Lower lobe of right lung (tissue), 2 donors: ENCODE data around the gene RAB18. TPM values are rescaled to one million over a fixed set of nuclear protein-coding genes. Genes with fewer than 3 reads are reported as not detected.

Source experiments
- ATAC-seq, 2 donors: fragments of 200-7000 bp; cut with Tn5 transposase; one replicate each; pipeline ENCODE4 v1.9.1; 2020 to 2022; ENCODE audit warnings: mild to moderate bottlenecking in 2 of 2, moderate library complexity in 2 of 2
- DNase-seq: peaks from one replicate; pipeline ENCODE4 v3.0.0-alpha.2; 2020
- H3K27ac ChIP-seq: fragments of 200-600 bp; one replicate; pipeline ENCODE4 v1.8.0; 2022
- H3K27me3 ChIP-seq: fragments of 200-600 bp; one replicate; pipeline ENCODE4 v1.8.0; 2022; ENCODE audit warnings: low read depth
- H3K36me3 ChIP-seq: fragments of 200-600 bp; one replicate; pipeline ENCODE4 v1.8.0; 2022; ENCODE audit warnings: mild to moderate bottlenecking
- H3K4me1 ChIP-seq: fragments of 200-600 bp; one replicate; pipeline ENCODE4 v1.8.0; 2022
- H3K4me3 ChIP-seq: fragments of 200-600 bp; one replicate; pipeline ENCODE4 v1.8.0; 2022; ENCODE audit warnings: mild to moderate bottlenecking
- H3K9me3 ChIP-seq: fragments of 200-600 bp; one replicate; pipeline ENCODE4 v1.8.0; 2022
- CTCF ChIP-seq: fragments of 200-600 bp; IDR thresholded peaks from one replicate; pipeline ENCODE4 v1.8.0; 2022; ENCODE audit warnings: antibody characterized with exemption, mild to moderate bottlenecking
- intact Hi-C: fragments of 100-400 bp; cut with DNase I; formaldehyde crosslinking; loops from one replicate; pipeline ENCODE4 v1.11.0; 2022
- total RNA-seq: library from RNA; stranded (reverse); fragmentation: NEBNext Ultra II Directional; extraction: Animal tissue kit (Norgen Biotek cat#: 25700); gene quantifications from one replicate; pipeline ENCODE4 v1.2.1, GENCODE V29; 2021
- donor health status: DM: no; HTN: yes; CAD: no; lungs with severe emphysema.

RAB18 gene
- total RNA-seq, 1 donor from 2014 or later = 97.2 TPM

GRCh38 chr10:27530477-27530876 is 26.4 kb downstream of the RAB18 start:
- H3K4me3 ChIP-seq = no peak overlapping the region
- peaks cover 18% of the 10 kb centered on the region for H3K4me1 ChIP-seq
- H3K27ac ChIP-seq = no peak overlapping the region
- DNase-seq = no peak
- ATAC-seq = no peak
- no peaks in the 10 kb centered on the region for H3K9me3 ChIP-seq
- H3K36me3 ChIP-seq = peaks cover 14% of the 10 kb centered on the region
- intact Hi-C loops = no loop called here
- no peak for TF ChIP-seq CTCF
- H3K27me3 ChIP-seq = no peaks in the 10 kb centered on the region

- TF ChIP-seq CTCF = no peak
- Histone ChIP-seq H3K27ac (no peak overlapping the region), H3K27me3 (no peaks in the 10 kb centered on the region), H3K4me3 (no peak overlapping the region), H3K36me3 (peaks cover 14% of the 10 kb centered on the region), H3K9me3 (no peaks in the 10 kb centered on the region), H3K4me1 (peaks cover 9% of the 10 kb centered on the region)
- ATAC-seq (no peak), DNase-seq (no peak)
- intact Hi-C loops = no loop called here
Measured at GRCh38 chr10:27531336-27531847, 27.3 kb downstream of the RAB18 start.

- no peak for ATAC-seq
- H3K36me3 ChIP-seq = peaks cover 39% of the 10 kb centered on the region
- no peak for DNase-seq
Measured at GRCh38 chr10:27534161-27534700, 30.1 kb downstream of the RAB18 start.

GRCh38 chr10:27535317-27535716 is 31.2 kb downstream of the RAB18 start:
- no peak overlapping the region for H3K4me3 ChIP-seq
- intact Hi-C loops = no loop called here
- no peaks in the 10 kb centered on the region for H3K4me1 ChIP-seq
- DNase-seq (no peak), ATAC-seq (no peak)
- no peak for TF ChIP-seq CTCF
- no peaks in the 10 kb centered on the region for H3K9me3 ChIP-seq
- peaks cover 46% of the 10 kb centered on the region for H3K36me3 ChIP-seq
- no peaks in the 10 kb centered on the region for H3K27me3 ChIP-seq
- H3K27ac ChIP-seq = no peak overlapping the region

More at GRCh38 chr10:27534161-27534700, 30.1 kb downstream of the RAB18 start:
- Histone ChIP-seq H3K9me3 (no peaks in the 10 kb centered on the region), H3K4me3 (no peak overlapping the region), H3K27ac (no peak overlapping the region), H3K27me3 (no peaks in the 10 kb centered on the region), H3K4me1 (peaks cover 8% of the 10 kb centered on the region)
- no peak for TF ChIP-seq CTCF
- intact Hi-C loops = no loop called here

- H3K4me1 ChIP-seq = no peaks in the 10 kb centered on the region
- no peaks in the 10 kb centered on the region for H3K27me3 ChIP-seq
- no peak for ATAC-seq
- no peak overlapping the region for H3K27ac ChIP-seq
- TF ChIP-seq CTCF = no peak
- H3K4me3 ChIP-seq = no peak overlapping the region
- intact Hi-C loops = no loop called here
- peaks cover 46% of the 10 kb centered on the region for H3K36me3 ChIP-seq
- no peak for DNase-seq
- no peaks in the 10 kb centered on the region for H3K9me3 ChIP-seq
Measured at GRCh38 chr10:27536437-27536836, 32.3 kb downstream of the RAB18 start.
